22Rv1 (cell line): ENCODE data around the gene PUS3.

Experiments
- H3K27ac ChIP-seq: fragments of 450-650 bp; 2 replicates; pipeline ENCODE4 v1.5.1; 2017
- CTCF ChIP-seq: fragments of 450-650 bp; IDR thresholded peaks from 2 replicates; pipeline ENCODE4 v1.5.1; 2017; ENCODE audit warnings: mild to moderate bottlenecking
- ZFX ChIP-seq: fragments of 450-650 bp; IDR thresholded peaks from 2 replicates; pipeline ENCODE4 v1.6.1; 2017; ENCODE audit warnings: antibody characterized with exemption, borderline replicate concordance

PUS3 gene

GRCh38 chr11:125892071-125892470 lies 10.9 kb downstream of the PUS3 start:
- H3K27ac ChIP-seq, result peak overlapping the region; percentile 52
- TF ChIP-seq ZFX, result no peak
- TF ChIP-seq CTCF, result no peak

DNA sequence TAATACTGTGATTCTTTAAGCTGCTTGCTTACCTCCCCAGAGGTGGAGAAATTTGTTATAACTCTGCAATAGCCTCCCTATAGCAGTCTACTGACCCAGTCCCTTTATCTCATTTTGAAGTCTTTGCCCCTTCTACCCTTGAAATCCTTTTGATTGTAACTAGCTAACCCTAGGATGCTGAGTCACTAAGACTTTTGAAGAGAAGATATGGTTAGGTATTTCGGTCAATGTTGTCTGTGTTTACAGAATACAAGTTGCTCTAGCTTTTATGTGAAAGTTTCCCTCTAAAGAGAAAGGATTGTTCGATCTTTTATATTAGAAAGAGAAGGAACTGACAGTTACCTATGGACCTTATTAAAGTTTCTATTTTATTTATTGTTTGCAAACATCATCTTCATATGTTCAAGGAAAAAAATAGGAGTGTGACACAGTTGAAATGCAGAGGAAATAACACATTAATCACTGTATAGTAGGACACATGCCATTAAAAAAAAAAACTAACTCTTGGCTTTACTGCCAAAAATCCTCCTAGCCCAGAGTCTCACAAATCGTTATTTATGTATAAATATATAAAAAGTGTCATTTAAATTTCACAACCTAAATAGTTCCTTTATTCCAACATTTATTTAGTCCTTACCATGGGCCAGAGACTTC lies 12.4 kb downstream of the PUS3 start:
- TF ChIP-seq CTCF (no peak), ZFX (no peak)
- no peak overlapping the region for H3K27ac ChIP-seq

GRCh38 chr11:125887373-125888324 lies 15.4 kb downstream of the PUS3 start, which contains the start of gene HYLS1:
TSS of gene HYLS1 (plus strand) at chr11:125887668. CDS start at chr11:125899369, 11,701 bp downstream.
- TF ChIP-seq CTCF (peak; percentile 55), ZFX (no peak)
- peak within 1 kb of the TSS; percentile 93 for H3K27ac ChIP-seq

GRCh38 chr11:125886997-125887372 lies 16.0 kb downstream of the PUS3 start:
- TF ChIP-seq ZFX, result no peak
- no peak for TF ChIP-seq CTCF
- peak overlapping the region; percentile 93 for H3K27ac ChIP-seq

- no peak for TF ChIP-seq ZFX
- no peak for TF ChIP-seq CTCF
- no peak overlapping the region for H3K27ac ChIP-seq
Observed at GRCh38 chr11:125883375-125883774, 19.6 kb downstream of the PUS3 start.

DNA sequence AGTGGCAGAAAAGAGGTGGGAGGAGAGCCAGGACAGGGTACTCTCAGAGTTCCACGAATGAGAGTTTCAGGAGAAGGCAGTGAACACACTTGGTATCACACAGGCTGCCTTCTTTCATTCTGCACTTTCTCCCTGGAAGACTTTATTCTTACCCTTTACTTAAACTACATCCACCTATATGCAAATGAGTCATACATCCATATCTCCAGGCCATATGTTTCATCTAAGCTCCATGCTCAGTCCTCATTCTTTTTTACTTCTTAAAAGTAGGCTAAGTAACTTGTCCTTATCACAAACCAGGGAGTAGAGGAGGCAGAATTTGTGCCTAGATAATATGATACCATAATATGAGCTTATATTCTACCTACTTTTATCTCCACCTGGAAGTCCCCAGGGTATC lies 21.7 kb downstream of the PUS3 start:
- H3K27ac ChIP-seq, result no peak overlapping the region
- TF ChIP-seq CTCF, result no peak
- TF ChIP-seq ZFX, result no peak
